Heart left ventricle (tissue), 16 donors: ENCODE results near the gene SCAND1. TPM values are rescaled to one million over a fixed set of nuclear protein-coding genes. Genes with fewer than 3 reads are reported as not detected.
A peak's percentile ranks its signal among the peaks of the same experiment; 100 is the strongest.

Experiments used
- ATAC-seq, 4 donors: fragments of 200-7000 bp; cut with Tn5 transposase; one replicate each; pipeline ENCODE4 v1.9.1; 2020 to 2022; ENCODE audit warnings: moderate library complexity in 4 of 4, mild to moderate bottlenecking in 3 of 4, moderate number of reproducible peaks in 1 of 4
- DNase-seq, 5 donors: peaks; one replicate each; pipeline ENCODE4 v3.0.0-alpha.2; 2020
- H3K27ac ChIP-seq, 12 donors: fragments of 200-600 bp; sonication (generic) in 4 of 12; one replicate each; pipeline versions ENCODE4 v1.5.0 to v1.8.0; 2016 to 2022; ENCODE audit warnings: mild to moderate bottlenecking in 2 of 12
- H3K27me3 ChIP-seq, 9 donors: fragments of 200-600 bp; sonication (generic) in 2 of 9; one replicate each; pipeline versions ENCODE4 v1.5.1 to v1.8.0; 2016 to 2022; ENCODE audit warnings: mild to moderate bottlenecking in 3 of 9
- H3K36me3 ChIP-seq, 9 donors: fragments of 200-600 bp; sonication (generic) in 2 of 9; one replicate each; pipeline versions ENCODE4 v1.5.0 to v1.8.0; 2018 to 2022; ENCODE audit warnings: mild to moderate bottlenecking in 2 of 9
- H3K4me1 ChIP-seq, 12 donors: fragments of 200-600 bp; sonication (generic) in 4 of 12; one replicate each; pipeline versions ENCODE4 v1.5.0 to v1.8.0; 2016 to 2022; ENCODE audit warnings: mild to moderate bottlenecking in 3 of 12
- H3K4me3 ChIP-seq, 12 donors: fragments of 200-600 bp; sonication (generic) in 4 of 12; one replicate each; pipeline versions ENCODE4 v1.5.0 to v1.8.0; 2017 to 2022; ENCODE audit warnings: mild to moderate bottlenecking in 9 of 12, moderate library complexity in 4 of 12
- H3K9me3 ChIP-seq, 12 donors: fragments of 200-600 bp; sonication (generic) in 4 of 12; one replicate each; pipeline versions ENCODE4 v1.5.0 to v1.8.0; 2016 to 2022; ENCODE audit warnings: mild to moderate bottlenecking in 1 of 12
- CTCF ChIP-seq, 12 donors: fragments of 200-600 bp; sonication (generic) in 4 of 12; IDR thresholded peaks; one replicate each; pipeline versions ENCODE4 v1.5.0 to v1.8.0; 2018 to 2022; ENCODE audit warnings: antibody characterized with exemption in 12 of 12, mild to moderate bottlenecking in 5 of 12
- POLR2A ChIP-seq, 2 donors: fragments of 450-650 bp; IDR thresholded peaks; one replicate each; pipeline ENCODE4 v1.6.1; 2017; ENCODE audit warnings: antibody characterized with exemption in 2 of 2, mild to moderate bottlenecking in 2 of 2, moderate library complexity in 2 of 2
- WGBS, 4 donors: extraction: QIAGEN DNeasy Blood & Tissue Kit in 2 of 4; methylation state at CpG; one replicate each; pipeline versions ENCODE4 v1.1.5 to v1.1.7; 2013 to 2018; 5-methylcytosine and 5-hydroxymethylcytosine counted together
- intact Hi-C, 10 donors: fragments of 100-400 bp; cut with DNase I; formaldehyde crosslinking; loops; one replicate each; pipeline versions ENCODE4 v1.11.1 to v1.14.2; 2022
- polyA plus RNA-seq, 2 donors: library from polyadenylated mRNA; stranded (reverse); fragments of 200-250 nt; gene quantifications; one replicate each; pipeline ENCODE4 v1.2.3, GENCODE V29; 2013
- total RNA-seq, 9 donors: library from RNA; depleted of rRNA in 2 of 9; stranded (reverse); fragments of >200 nt in 2 of 9; fragmentation: NEBNext Ultra II Directional in 3 of 9; extraction: Animal tissue kit (Norgen Biotek cat#: 25700) in 3 of 9; gene quantifications; one replicate each; pipeline versions ENCODE4 v1.1.0 to v1.2.4, GENCODE V29; 2016 to 2023
- donor health status: ischemic (EF 13 %, LVEDD 7.1; RV severe dilation, severe dysfunction).
- donor health status: healthy with polysubstance abuse.
- donor health status: DM: no; HTN: yes; CAD: no.
- donor health status: DM: no; HTN: no; CAD: no.
- donor health status: ischemic (EF 25% LVEDD 6.9; RV normal size, moderate dysfunction).
- donor health status: ischemic (EF 25% LVEDD 5.7; RV mildly dilated, moderate dysfunction).
- donor health status: healthy.
- donor health status: DM: yes; HTN: yes; CAD: no.
- donor health status: ischemic (EF 35%, LVEDD 5.7; RV mildly dilated, moderate dysfunction).
- donor health status: nonischemic (EF 11% LVEDD 7.7; RV severe dilation, severe dysfunction).
- donor health status: DM: yes; HTN: yes; CAD: no.
- donor health status: PGD.
- donor health status: ischemic (EF 29% LVEDD 5.4; RV normal size, mild dysfunction).
- donor health status: nonischemic (EF 23%, LVEDD 6.1; RV moderate dilation, normal function).

The SCAND1 gene
- total and polyA plus RNA-seq, 11 donors: 30.8 to 133 (median 50.6) TPM

- H3K4me3 ChIP-seq: no peak overlapping the region
- WGBS, 4 donors: 96 to 99% (median 97%) methylated on average over 3 of the region's 3 CpGs
- peaks cover 0 to 47% (median 31%) of the 10 kb centered on the region in 9 donors for H3K36me3 ChIP-seq
- TF ChIP-seq POLR2A (IDR thresholded peaks at IDR 0.05) (no peak), CTCF (IDR thresholded peaks at IDR 0.05) (no peak)
- ATAC-seq: no peak
- no peaks in the 10 kb centered on the region for H3K9me3 ChIP-seq
- H3K27me3 ChIP-seq: no peaks in the 10 kb centered on the region
- intact Hi-C loops: no loop called here
- no peak for DNase-seq
- no peak overlapping the region for H3K27ac ChIP-seq
- peaks cover 0 to 30% (median 12%) of the 10 kb centered on the region in 12 donors for H3K4me1 ChIP-seq
Observed at GRCh38 chr20:35910254-35910653, 44.0 kb downstream of the SCAND1 start.

GRCh38 chr20:35909796-35910195, 44.5 kb downstream of the SCAND1 start:
- 97 to 100% (median 100%) methylated on average over 1 of the region's 1 CpG for WGBS, 4 donors
- TF ChIP-seq CTCF (IDR thresholded peaks at IDR 0.05) (no peak), POLR2A (IDR thresholded peaks at IDR 0.05) (no peak)
- Histone ChIP-seq H3K36me3 (peaks cover 0 to 47% (median 27%) of the 10 kb centered on the region in 9 donors), H3K4me1 (peaks cover 0 to 33% (median 12%) of the 10 kb centered on the region in 12 donors), H3K27me3 (no peaks in the 10 kb centered on the region), H3K4me3 (no peak overlapping the region), H3K27ac (no peak overlapping the region), H3K9me3 (no peaks in the 10 kb centered on the region)
- ATAC-seq: no peak
- DNase-seq: no peak
- intact Hi-C loops: no loop called here

GRCh38 chr20:35909176-35909575, 45.1 kb downstream of the SCAND1 start:
- Histone ChIP-seq H3K4me3 (no peak overlapping the region), H3K27ac (no peak overlapping the region), H3K36me3 (peaks cover 0 to 41% (median 21%) of the 10 kb centered on the region in 9 donors), H3K27me3 (no peaks in the 10 kb centered on the region), H3K9me3 (no peaks in the 10 kb centered on the region), H3K4me1 (peaks cover 0 to 33% (median 12%) of the 10 kb centered on the region in 12 donors)
- 91 to 96% (median 93%) methylated on average over 1 of the region's 1 CpG for WGBS, 4 donors
- DNase-seq (no peak), ATAC-seq (no peak)
- TF ChIP-seq POLR2A (IDR thresholded peaks at IDR 0.05) (no peak), CTCF (IDR thresholded peaks at IDR 0.05) (no peak)
- intact Hi-C loops: no loop called here

- ATAC-seq (peak in 3 of 4 donors; percentile 5 to 14 (median 14)), DNase-seq (no peak)
- Histone ChIP-seq H3K27me3 (no peaks in the 10 kb centered on the region), H3K27ac (peak overlapping the region in 4 of 12 donors; percentile 33 to 57 (median 48)), H3K36me3 (peaks cover 0 to 34% (median 9%) of the 10 kb centered on the region in 9 donors), H3K4me3 (no peak overlapping the region), H3K9me3 (no peaks in the 10 kb centered on the region), H3K4me1 (peaks cover 0 to 38% (median 13%) of the 10 kb centered on the region in 12 donors)
- intact Hi-C loops: no loop called here
- TF ChIP-seq CTCF (IDR thresholded peaks at IDR 0.05): no peak
- TF ChIP-seq POLR2A (IDR thresholded peaks at IDR 0.05): no peak
Observed at GRCh38 chr20:35908007-35908406, 46.3 kb downstream of the SCAND1 start.
